Motor neuron (in vitro differentiated cells): ENCODE measurements around the gene PGP. TPM values are rescaled to one million over a fixed set of nuclear protein-coding genes. Genes with fewer than 3 reads are reported as not detected.

Source experiments
- ATAC-seq, 8 experiments: fragments of 200-7000 bp; cut with Tn5 transposase; replicated peaks in 6 of 8; 2 replicates each; pipeline ENCODE4 v1.8.0; 2021; ENCODE audit warnings: mild to moderate bottlenecking in 8 of 8, moderate library complexity in 8 of 8
- H3K27ac ChIP-seq, 2 donors: fragments of 250-450 bp; sonication (Bioruptor Pico); 2 replicates each; pipeline ENCODE4 v1.9.0; 2021; ENCODE audit warnings: antibody characterized with exemption in 2 of 2, mild to moderate bottlenecking in 2 of 2, moderate library complexity in 1 of 2
- H3K4me1 ChIP-seq, 2 donors: fragments of 250-450 bp; sonication (Bioruptor Pico); replicated peaks in 1 of 2; 2 replicates each; pipeline ENCODE4 v1.6.1; 2021; ENCODE audit warnings: antibody characterized with exemption in 2 of 2, mild to moderate bottlenecking in 2 of 2, moderate library complexity in 1 of 2
- H3K4me3 ChIP-seq, 5 donors: fragments of 250-450 bp; sonication (Bioruptor Pico); 2 replicates each; pipeline ENCODE4 v1.9.0; 2021; ENCODE audit warnings: antibody characterized with exemption in 5 of 5, mild to moderate bottlenecking in 5 of 5, moderate library complexity in 4 of 5
- WGBS, 10 experiments: fragments of 450-650 bp; shearing (Covaris generic); methylation state at CpG; one replicate each; pipeline ENCODE4 v1.0.0; 2022; 5-methylcytosine and 5-hydroxymethylcytosine counted together
- in situ Hi-C, 9 experiments: fragments of 400-800 bp; cut with MboI; loops; one replicate each; pipeline ENCODE4 v1.15.0; 2021; ENCODE audit warnings: low sequenced_read_pairs in 9 of 9, low pct_unique_long_range_greater_than_20kb in 2 of 9; ENCODE audit not compliant: unreplicated experiment in 9 of 9
- total RNA-seq, 8 experiments: library from RNA; unstranded; fragments of 300-600 nt; gene quantifications; 2 replicates each; pipeline versions ENCODE4 v1.2.3 to v1.2.4, GENCODE V29; 2022

Gene PGP
- total RNA-seq, 8 experiments from 2014 or later, result 6.5 to 14.9 (median 9.9) TPM

GRCh38 chr16:2178321-2179106 lies 36.1 kb downstream of the PGP start:
- no peak overlapping the region for H3K27ac ChIP-seq
- H3K4me1 ChIP-seq, result peaks cover 8 to 13% of the 10 kb centered on the region in 2 donors
- WGBS, 10 experiments, result no CpG with 5 or more reads among the region's 106 CpGs
- ATAC-seq, result peak in 7 of 8 experiments; percentile 6 to 76 (median 62)
- in situ Hi-C loops, result no loop called here
- no peak overlapping the region for H3K4me3 ChIP-seq

- in situ Hi-C loops, result no loop called here
- H3K4me3 ChIP-seq, result no peak overlapping the region
- H3K4me1 ChIP-seq, result peaks cover 8 to 13% of the 10 kb centered on the region in 2 donors
- no peak for ATAC-seq
- WGBS, 10 experiments, result 94 to 100% (median 100%) methylated on average over 1 to 5 of the region's 20 CpGs; no CpG with 5 or more reads in 6 of the 10 experiments
- H3K27ac ChIP-seq, result no peak overlapping the region
Observed at GRCh38 chr16:2177561-2177960, 37.1 kb downstream of the PGP start.

- H3K4me3 ChIP-seq, result no peak overlapping the region
- H3K4me1 ChIP-seq, result peaks cover 8 to 12% of the 10 kb centered on the region in 2 donors
- 70 to 98% (median 95%) methylated on average over 4 to 13 of the region's 18 CpGs; no CpG with 5 or more reads in 4 of the 10 experiments for WGBS, 10 experiments
- no peak for ATAC-seq
- in situ Hi-C loops, result no loop called here
- H3K27ac ChIP-seq, result no peak overlapping the region
Observed at GRCh38 chr16:2177101-2177500, 37.5 kb downstream of the PGP start.

- in situ Hi-C loops, result no loop called here
- Histone ChIP-seq H3K4me1 (peaks cover under 1 to 1% of the 10 kb centered on the region in 2 donors), H3K4me3 (no peak overlapping the region), H3K27ac (no peak overlapping the region)
- ATAC-seq, result no peak
- WGBS, 10 experiments, result 89 to 100% methylated on average over 1 to 3 of the region's 23 CpGs; no CpG with 5 or more reads in 8 of the 10 experiments
Observed at GRCh38 chr16:2176047-2176446, 38.6 kb downstream of the PGP start.

DNA sequence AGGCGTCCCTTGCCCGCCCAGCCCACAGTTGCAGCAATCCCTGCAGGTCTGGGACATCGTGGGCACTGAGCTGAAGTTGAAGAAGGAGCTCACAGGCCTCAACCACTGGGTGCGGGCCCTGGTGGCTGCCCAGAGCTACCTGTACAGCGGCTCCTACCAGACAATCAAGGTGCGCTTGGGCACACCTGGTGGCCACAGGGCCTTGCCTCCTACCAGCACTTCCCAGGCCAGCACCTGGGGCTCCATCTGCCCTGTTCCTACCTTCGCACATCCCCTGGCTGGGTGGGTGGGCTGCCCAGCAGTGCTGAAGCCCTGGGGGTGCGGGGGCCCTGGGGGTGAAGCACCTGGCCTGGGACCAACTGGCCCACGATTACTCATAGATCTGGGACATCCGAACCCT lies 39.2 kb downstream of the PGP start:
- Histone ChIP-seq H3K4me1 (no peaks in the 10 kb centered on the region), H3K27ac (no peak overlapping the region), H3K4me3 (no peak overlapping the region)
- ATAC-seq, result no peak
- in situ Hi-C loops, result no loop called here
- WGBS, 10 experiments, result 100% methylated on average over 1 of the region's 10 CpGs; no CpG with 5 or more reads in 9 of the 10 experiments

DNA sequence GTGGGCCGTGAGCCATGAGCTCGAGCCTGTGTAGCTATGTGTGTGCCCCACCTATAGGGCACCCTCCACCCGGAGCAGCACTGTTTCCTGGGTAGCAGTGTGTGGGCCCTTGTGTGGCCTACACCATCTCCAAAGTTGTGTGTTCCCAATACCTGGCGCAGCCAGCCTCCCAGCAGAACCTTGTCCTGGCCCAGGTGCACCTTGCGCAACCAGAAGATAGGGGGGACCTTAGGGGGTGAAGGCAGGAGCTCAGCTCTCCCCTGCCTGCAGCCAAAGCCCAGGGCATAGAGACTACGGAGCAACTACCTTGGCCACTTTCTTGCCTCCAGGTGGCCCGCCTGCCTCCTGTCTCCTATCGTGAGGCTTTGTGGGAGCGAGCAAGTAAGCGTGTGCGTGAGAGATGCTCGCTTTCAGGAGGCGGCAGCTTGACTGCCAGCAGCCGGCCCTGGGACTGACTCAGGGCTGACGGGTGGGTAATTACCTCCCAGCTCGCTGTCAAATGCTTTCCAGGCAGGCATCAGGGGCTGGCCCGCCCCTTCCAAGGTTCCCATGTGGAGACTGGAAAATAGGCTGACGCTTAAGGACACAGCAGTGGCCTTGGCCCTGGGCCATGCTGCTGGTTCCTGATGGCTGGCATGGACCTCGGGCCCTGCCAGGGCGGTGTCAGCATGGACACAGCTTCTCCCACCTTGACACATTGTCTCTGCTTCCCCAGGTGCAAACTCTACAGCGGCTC lies 40.1 kb downstream of the PGP start:
- H3K4me1 ChIP-seq, result no peaks in the 10 kb centered on the region
- H3K27ac ChIP-seq, result no peak overlapping the region
- 92 to 100% (median 100%) methylated on average over 4 to 11 of the region's 21 CpGs; no CpG with 5 or more reads in 5 of the 10 experiments for WGBS, 10 experiments
- no peak overlapping the region for H3K4me3 ChIP-seq
- ATAC-seq, result no peak
- in situ Hi-C loops, result no loop called here

- no peaks in the 10 kb centered on the region for H3K4me1 ChIP-seq
- ATAC-seq, result no peak
- 75% methylated on average over 2 of the region's 4 CpGs; no CpG with 5 or more reads in 9 of the 10 experiments for WGBS, 10 experiments
- H3K4me3 ChIP-seq, result no peak overlapping the region
- in situ Hi-C loops, result no loop called here
- H3K27ac ChIP-seq, result no peak overlapping the region
Observed at GRCh38 chr16:2173916-2174315, 40.7 kb downstream of the PGP start.

- no peak for ATAC-seq
- no peak overlapping the region for H3K4me3 ChIP-seq
- H3K4me1 ChIP-seq, result no peaks in the 10 kb centered on the region
- H3K27ac ChIP-seq, result no peak overlapping the region
- in situ Hi-C loops, result no loop called here
- whole genome bisulfite sequencing, 10 experiments, result 60 to 90% (median 80%) methylated on average over 1 to 2 of the region's 14 CpGs; no CpG with 5 or more reads in 7 of the 10 experiments
Observed at GRCh38 chr16:2173366-2173765, 41.3 kb downstream of the PGP start.

DNA sequence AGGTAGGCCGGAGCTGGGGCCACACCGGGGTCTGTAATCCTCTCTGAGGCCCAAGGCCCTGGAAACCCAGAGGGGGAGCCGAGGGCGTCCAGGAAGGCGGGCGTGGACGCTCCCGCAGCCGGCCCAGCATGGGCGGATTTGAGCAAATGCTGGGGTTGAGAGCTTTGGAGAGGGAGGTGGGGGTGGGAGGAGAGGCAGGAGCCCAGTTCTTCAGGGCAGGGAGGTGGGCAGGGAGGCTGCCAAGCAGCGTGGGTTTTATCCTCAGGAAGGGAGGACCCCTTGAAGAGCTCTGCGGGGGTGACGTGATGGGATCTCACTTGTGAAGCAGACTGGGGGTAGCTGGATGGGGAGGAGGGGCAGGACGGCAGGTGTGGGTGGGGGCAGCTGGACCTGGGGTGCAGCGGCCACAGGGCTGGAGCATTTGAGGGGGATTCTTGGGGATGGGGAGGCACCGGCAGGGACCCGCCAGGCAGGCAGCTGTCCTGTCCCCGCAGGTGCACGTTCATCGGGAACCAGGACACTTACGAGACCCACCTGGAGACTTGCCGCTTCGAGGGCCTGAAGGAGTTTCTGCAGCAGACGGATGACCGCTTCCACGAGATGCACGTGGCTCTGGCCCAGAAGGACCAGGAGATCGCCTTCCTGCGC lies 41.8 kb downstream of the PGP start:
- in situ Hi-C loops, result no loop called here
- ATAC-seq, result peak in 1 of 8 experiments; percentile 15
- no peak overlapping the region for H3K27ac ChIP-seq
- H3K4me3 ChIP-seq, result no peak overlapping the region
- H3K4me1 ChIP-seq, result no peaks in the 10 kb centered on the region
- 80 to 98% methylated on average over 2 to 9 of the region's 29 CpGs; no CpG with 5 or more reads in 8 of the 10 experiments for WGBS, 10 experiments

DNA sequence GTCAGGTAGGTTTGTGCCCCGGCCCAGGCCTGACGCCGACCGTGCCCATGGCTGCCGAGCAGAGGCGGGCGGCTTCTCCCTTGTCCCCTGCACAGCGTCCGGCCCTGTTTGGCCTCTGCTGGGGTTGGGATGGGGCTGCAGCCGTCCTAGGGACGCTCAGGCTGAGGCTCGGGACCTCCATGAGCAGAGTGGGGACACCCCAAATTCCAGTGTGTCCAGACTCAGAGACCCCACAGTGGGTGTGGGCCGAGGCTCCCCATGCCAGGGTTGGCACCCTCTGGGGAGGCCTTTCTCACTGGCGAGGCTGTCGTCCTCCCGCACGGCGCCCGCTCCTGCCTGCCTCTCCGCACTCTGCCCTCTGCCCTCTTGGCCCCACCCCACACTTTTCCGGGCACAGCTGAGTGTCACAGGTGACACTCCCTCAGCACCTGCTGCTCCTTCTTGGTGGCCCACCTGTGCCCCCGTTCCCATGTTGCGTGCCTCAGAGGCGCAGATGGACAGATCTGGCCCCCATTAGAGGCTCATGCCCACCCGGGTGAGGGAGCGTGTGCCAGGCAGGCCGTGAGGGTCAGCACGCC lies 43.0 kb downstream of the PGP start:
- Histone ChIP-seq H3K4me1 (no peaks in the 10 kb centered on the region), H3K27ac (no peak overlapping the region), H3K4me3 (no peak overlapping the region)
- WGBS, 10 experiments, result 96 to 100% (median 100%) methylated on average over 1 to 5 of the region's 28 CpGs; no CpG with 5 or more reads in 5 of the 10 experiments
- in situ Hi-C loops, result no loop called here
- no peak for ATAC-seq

DNA sequence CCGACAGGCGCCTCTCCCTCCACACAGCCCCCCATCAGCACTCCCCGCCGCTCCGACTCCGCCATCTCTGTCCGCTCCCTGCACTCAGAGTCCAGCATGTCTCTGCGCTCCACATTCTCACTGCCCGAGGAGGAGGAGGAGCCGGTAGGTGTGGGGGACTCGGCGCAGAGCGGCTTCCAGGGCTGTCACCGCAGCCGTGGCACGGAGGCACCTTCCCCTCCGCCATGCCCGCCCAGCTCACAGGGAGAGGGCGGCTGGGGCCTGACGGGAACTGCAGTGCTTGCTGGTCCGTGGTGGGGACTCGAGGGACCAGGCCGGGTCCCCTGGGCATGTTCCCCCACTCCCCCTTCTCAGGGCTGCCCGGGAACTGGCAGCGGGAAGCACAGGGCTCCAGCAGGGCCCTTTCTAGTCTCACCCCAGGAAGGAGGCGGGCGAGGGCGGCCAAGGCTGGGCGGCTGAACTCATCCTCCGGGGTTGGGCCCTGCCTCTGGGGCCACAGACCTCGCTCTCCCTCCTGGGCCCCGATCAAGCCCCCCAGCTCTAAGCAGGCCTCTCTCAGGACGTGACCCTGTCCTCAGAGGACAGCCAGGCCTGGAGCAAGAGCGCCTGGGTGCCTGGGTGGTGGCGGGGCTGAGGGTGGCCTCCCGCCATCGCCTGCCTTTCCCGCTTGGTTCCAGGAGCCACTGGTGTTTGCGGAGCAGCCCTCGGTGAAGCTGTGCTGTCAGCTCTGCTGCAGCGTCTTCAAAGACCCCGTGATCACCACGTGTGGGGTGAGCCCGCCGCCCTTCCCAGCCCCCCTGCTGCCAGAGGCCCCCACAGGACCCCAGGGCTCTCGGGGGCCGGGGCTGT lies 43.8 kb downstream of the PGP start:
- in situ Hi-C loops, result no loop called here
- Histone ChIP-seq H3K4me1 (no peaks in the 10 kb centered on the region), H3K4me3 (no peak overlapping the region), H3K27ac (no peak overlapping the region)
- ATAC-seq, result peak in 1 of 8 experiments; percentile 2
- 83% methylated on average over 1 of the region's 47 CpGs; no CpG with 5 or more reads in 9 of the 10 experiments for WGBS, 10 experiments

GRCh38 chr16:2170080-2170479 lies 44.6 kb downstream of the PGP start:
- Histone ChIP-seq H3K27ac (no peak overlapping the region), H3K4me3 (no peak overlapping the region), H3K4me1 (no peaks in the 10 kb centered on the region)
- in situ Hi-C loops, result no loop called here
- 80% methylated on average over 2 of the region's 18 CpGs; no CpG with 5 or more reads in 9 of the 10 experiments for WGBS, 10 experiments
- no peak for ATAC-seq
